K562 (cell line): Measurements from ENCODE around the gene STXBP6. TPM values are rescaled to one million over a fixed set of nuclear protein-coding genes. Genes with fewer than 3 reads are reported as not detected.

Experiments
- ATAC-seq: fragments of 200-7000 bp; cut with Tn5 transposase; 3 replicates; pipeline ENCODE4 v1.9.1; 2020; ENCODE audit warnings: moderate library complexity
- BruUV-seq: library from RNA; stranded (reverse); fragments of 400-500 nt; replicated peaks from 2 replicates; lab custom pipeline; 2021; lab: Mats Ljungman, UMichigan
- CTCF ChIA-PET: fragments of 300-600 bp; formaldehyde crosslinking; extraction: SDS; loops from one replicate; lab custom pipeline; 2021; ENCODE audit warnings: low intra/inter-chr PET ratio; lab: Yijun Ruan, JAX
- POLR2A ChIA-PET: fragments of 300-600, 350-650 bp; sonication (Branson Sonifier 250); formaldehyde crosslinking; extraction: SDS; loops from one replicate; lab custom pipeline; 2021; ENCODE audit warnings: antibody characterized with exemption, inconsistent platforms; lab: Yijun Ruan, JAX
- DNase-seq, 4 experiments: peaks; one replicate each; pipeline versions ENCODE4 v3.0.0 to v3.0.0-alpha.2; 2011 to 2018; ENCODE audit warnings: low spot score in 3 of 4, mixed read lengths in 3 of 4; ENCODE audit errors: extremely low read depth in 1 of 4
- FAIRE-seq: peaks from 2 replicates; lab custom pipeline; 2011; peaks lifted over from hg19 to GRCh38; lab: Jason Lieb, UNC
- H2AFZ ChIP-seq: 2 replicates; pipeline ENCODE4 v1.6.0; 2011; ENCODE audit warnings: low read depth, low read length, control low read depth, inconsistent platforms
- H3K27ac ChIP-seq: fragments of 200-600 bp; 3 replicates; pipeline ENCODE4 v1.8.0; 2011; ENCODE audit warnings: low read depth, mild to moderate bottlenecking, control low read depth, inconsistent platforms, low read length, moderate library complexity, mixed read lengths; ENCODE audit errors: extremely low read depth
- H3K27me3 ChIP-seq, 2 experiments: fragments of 300-600 bp in 1 of 2; 2 replicates in 1 of 2; 3 replicates in 1 of 2; pipeline versions ENCODE4 v1.6.0 to v1.8.0; 2011; ENCODE audit warnings: inconsistent platforms in 2 of 2, low read length in 2 of 2, mild to moderate bottlenecking in 1 of 2, mixed read lengths in 1 of 2, moderate library complexity in 1 of 2; ENCODE audit not compliant: control insufficient read depth in 2 of 2, insufficient read depth in 2 of 2
- H3K36me3 ChIP-seq: fragments of 300-600 bp; 3 replicates; pipeline ENCODE4 v1.8.0; 2011; ENCODE audit warnings: mild to moderate bottlenecking, low read length, inconsistent platforms; ENCODE audit not compliant: control insufficient read depth, insufficient read depth
- H3K4me1 ChIP-seq, 2 experiments: fragments of 200-600 bp in 1 of 2; replicated peaks in 1 of 2; 2 replicates in 1 of 2; 3 replicates in 1 of 2; pipeline versions ENCODE4 v1.5.1 to v1.8.0; 2011; ENCODE audit warnings: inconsistent platforms in 2 of 2, low read length in 2 of 2, mild to moderate bottlenecking in 1 of 2, mixed read lengths in 1 of 2, moderate library complexity in 1 of 2; ENCODE audit not compliant: control insufficient read depth in 2 of 2, insufficient read depth in 2 of 2
- H3K4me2 ChIP-seq: 2 replicates; pipeline ENCODE4 v1.6.1; 2011; ENCODE audit warnings: low read length, control low read depth, inconsistent platforms, mixed read lengths; ENCODE audit not compliant: insufficient read depth
- H3K4me3 ChIP-seq: fragments of 200-600 bp; sonication (generic), shearing (Covaris generic); 2 replicates; pipeline ENCODE4 v1.5.1; 2016; ENCODE audit warnings: control low read depth, inconsistent platforms
- H3K79me2 ChIP-seq: fragments of 200-600 bp; 3 replicates; pipeline ENCODE4 v1.8.0; 2011; ENCODE audit warnings: low read length, inconsistent platforms; ENCODE audit not compliant: control insufficient read depth, insufficient read depth
- H3K9ac ChIP-seq, 2 experiments: 2 replicates each; pipeline versions ENCODE4 v1.6.0 to v1.6.1; 2011; ENCODE audit warnings: low read depth in 2 of 2, low read length in 2 of 2, control low read depth in 1 of 2, inconsistent platforms in 1 of 2, mild to moderate bottlenecking in 1 of 2, mixed read lengths in 1 of 2; ENCODE audit not compliant: insufficient read depth in 1 of 2
- H3K9me1 ChIP-seq: one replicate; pipeline ENCODE4 v1.6.0; 2011; ENCODE audit warnings: inconsistent platforms, mild to moderate bottlenecking, low read length, moderate library complexity; ENCODE audit not compliant: control insufficient read depth, insufficient read depth
- H3K9me3 ChIP-seq: replicated peaks from 2 replicates; pipeline ENCODE4 v1.5.1; 2011; ENCODE audit warnings: low read depth, low read length, inconsistent platforms; ENCODE audit not compliant: control insufficient read depth, insufficient read depth
- H4K20me1 ChIP-seq: replicated peaks from 2 replicates; pipeline ENCODE4 v1.6.1; 2011; ENCODE audit warnings: low read length, inconsistent platforms, mixed read lengths; ENCODE audit not compliant: control insufficient read depth, insufficient read depth
- CREB1 ChIP-seq, 2 experiments: sonication (generic) in 1 of 2; formaldehyde crosslinking in 1 of 2; IDR thresholded peaks; 2 replicates each; pipeline versions ENCODE4 v1.6.1 to v1.8.0; 2012 to 2022; ENCODE audit warnings: inconsistent platforms in 1 of 2, mild to moderate bottlenecking in 1 of 2, missing genetic modification reagents in 1 of 2, moderate library complexity in 1 of 2
- EHMT2 ChIP-seq: fragments of 450-650 bp; IDR thresholded peaks from 2 replicates; pipeline ENCODE4 v1.6.1; 2018; ENCODE audit warnings: antibody characterized with exemption
- ILK ChIP-seq: fragments of 450-650 bp; IDR thresholded peaks from 2 replicates; pipeline ENCODE4 v1.6.1; 2016; ENCODE audit warnings: missing genetic modification characterization, low read depth, mild to moderate bottlenecking, missing compliant biosample characterization, moderate library complexity, borderline replicate concordance
- NBN ChIP-seq: fragments of 450-650 bp; IDR thresholded peaks from 2 replicates; pipeline ENCODE4 v1.6.1; 2016; ENCODE audit warnings: low read depth, mild to moderate bottlenecking
- NCOA4 ChIP-seq: fragments of 450-650 bp; IDR thresholded peaks from 2 replicates; pipeline ENCODE4 v1.6.1; 2018; ENCODE audit warnings: mild to moderate bottlenecking; ENCODE audit not compliant: partially characterized antibody
- NFE2L1 ChIP-seq: fragments of 450-650 bp; IDR thresholded peaks from 2 replicates; pipeline ENCODE4 v1.6.1; 2016; ENCODE audit warnings: missing genetic modification characterization, low read depth, mild to moderate bottlenecking, missing compliant biosample characterization, moderate library complexity, borderline replicate concordance
- RBBP5 ChIP-seq: fragments of 200-600 bp; sonication (generic); IDR thresholded peaks from 2 replicates; pipeline ENCODE4 v1.6.1; 2012; ENCODE audit warnings: borderline replicate concordance, mild to moderate bottlenecking, low read length, control low read depth, inconsistent platforms; ENCODE audit not compliant: insufficient read depth, poor library complexity, severe bottlenecking
- SMAD3 ChIP-seq: fragments of 450-650 bp; formaldehyde crosslinking; conservative IDR thresholded peaks from 2 replicates; pipeline ENCODE4 v1.4.0; 2020; ENCODE audit warnings: mild to moderate bottlenecking
- ZNF12 ChIP-seq: sonication (generic); formaldehyde crosslinking; IDR thresholded peaks from 2 replicates; pipeline ENCODE4 v1.4.0; 2020; ENCODE audit warnings: mild to moderate bottlenecking, missing genetic modification reagents
- WGBS: fragments of 100-300 bp; shearing (Covaris generic); methylation state at CpG from one replicate; pipeline ENCODE4 v1.1.6; 2016; ENCODE audit warnings: low coverage, mixed read lengths; ENCODE audit not compliant: insufficient coverage; ENCODE audit errors: missing lambda C conversion rate; 5-methylcytosine and 5-hydroxymethylcytosine counted together
- in situ Hi-C: fragments of 300-500 bp; cut with MboI; formaldehyde crosslinking; loops from 4 replicates; pipeline ENCODE4 v1.15.0; 2018; ENCODE audit warnings: inconsistent platforms, mixed read lengths
- intact Hi-C: fragments of 100-400 bp; cut with micrococcal nuclease; formaldehyde crosslinking; loops from 2 replicates; pipeline ENCODE4 v1.14.2; 2022
- polyA plus RNA-seq, 8 experiments: library from polyadenylated mRNA; depleted of rRNA in 4 of 8; stranded (reverse) in 5 of 8; unstranded in 3 of 8; fragments of >200 nt; fragmentation: Nextera tagmentation in 2 of 8; fragmentation: Illumina TruSeq in 1 of 8; extraction: Ambion mirVana in 2 of 8; extraction: Trizol in 1 of 8; gene quantifications; 2 replicates each; pipeline versions ENCODE4 v1.2.1 to v1.2.3, GENCODE V29; 2011 to 2014; ENCODE audit warnings: inconsistent platforms in 1 of 8, missing spikeins in 1 of 8
- total RNA-seq, 7 experiments: library from RNA; depleted of rRNA in 6 of 7; stranded (reverse); fragments of >200 nt in 6 of 7; fragmentation: Illumina TruSeq in 2 of 7; extraction: Trizol in 2 of 7; gene quantifications; 2 replicates each; pipeline versions ENCODE4 v1.2.1 to v1.2.3, GENCODE V29; 2011 to 2021; ENCODE audit warnings: low replicate concordance in 1 of 7
- TF ChIP-seq, protein P1 (sequence below), 2 experiments: fragments of 450-650 bp; conservative IDR thresholded peaks; 2 replicates each; pipeline ENCODE4 v1.6.1; 2017; ENCODE audit warnings: mild to moderate bottlenecking in 2 of 2, moderate library complexity in 2 of 2

Gene STXBP6
- total and polyA plus RNA-seq, 9 of the 15 experiments (the other 6 are each of a cell fraction or from before 2014, with no cell fraction given), result 0.27 to 0.89 (median 0.59) TPM

DNA sequence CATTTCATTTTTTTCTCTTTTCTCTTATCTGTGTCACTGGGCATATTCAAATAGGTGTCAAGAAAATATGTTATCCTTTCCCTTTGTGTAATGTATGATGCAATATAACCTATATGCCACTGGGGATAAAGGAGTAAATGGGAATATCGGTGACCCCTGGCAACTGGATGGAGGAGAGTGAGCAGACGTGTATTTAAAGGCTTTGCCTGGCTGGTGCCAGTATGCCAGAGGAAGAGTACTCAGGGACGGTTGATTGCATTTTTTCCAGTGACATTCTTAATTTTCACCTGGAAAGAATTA, 12.0 kb upstream of the STXBP6 start:
- ChIA-PET POLR2A (interaction anchor here (1.2 kb wide), 1 partner anchor 10 kb away, joined by 3 read pairs; no protein-coding TSS in a partner anchor), CTCF (no interaction called here)
- Histone ChIP-seq H2AFZ (no peak overlapping the region), H3K4me3 (no peak overlapping the region), H3K4me2 (no peak overlapping the region), H3K9me1 (no peaks in the 10 kb centered on the region), H3K9me3 (no peaks in the 10 kb centered on the region), H3K27me3 (no peaks in the 10 kb centered on the region), H4K20me1 (no peaks in the 10 kb centered on the region), H3K4me1 (no peaks in the 10 kb centered on the region), H3K36me3 (no peaks in the 10 kb centered on the region), H3K79me2 (no peaks in the 10 kb centered on the region), H3K27ac (no peak overlapping the region), H3K9ac (no peak overlapping the region)
- 0% methylated on average over 3 of the region's 3 CpGs for WGBS
- no peak for FAIRE-seq
- in situ Hi-C loops (no loop called here), intact Hi-C loops (no loop called here)
- no TSS peak for BruUV-seq
- no peak for DNase-seq
- TF ChIP-seq NFE2L1, result no peak
- TF ChIP-seq, protein P1, sequence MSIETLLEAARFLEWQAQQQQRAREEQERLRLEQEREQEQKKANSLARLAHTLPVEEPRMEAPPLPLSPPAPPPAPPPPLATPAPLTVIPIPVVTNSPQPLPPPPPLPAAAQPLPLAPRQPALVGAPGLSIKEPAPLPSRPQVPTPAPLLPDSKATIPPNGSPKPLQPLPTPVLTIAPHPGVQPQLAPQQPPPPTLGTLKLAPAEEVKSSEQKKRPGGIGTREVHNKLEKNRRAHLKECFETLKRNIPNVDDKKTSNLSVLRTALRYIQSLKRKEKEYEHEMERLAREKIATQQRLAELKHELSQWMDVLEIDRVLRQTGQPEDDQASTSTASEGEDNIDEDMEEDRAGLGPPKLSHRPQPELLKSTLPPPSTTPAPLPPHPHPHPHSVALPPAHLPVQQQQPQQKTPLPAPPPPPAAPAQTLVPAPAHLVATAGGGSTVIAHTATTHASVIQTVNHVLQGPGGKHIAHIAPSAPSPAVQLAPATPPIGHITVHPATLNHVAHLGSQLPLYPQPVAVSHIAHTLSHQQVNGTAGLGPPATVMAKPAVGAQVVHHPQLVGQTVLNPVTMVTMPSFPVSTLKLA (conservative IDR thresholded peaks at IDR 0.05), result no peak
- TF ChIP-seq ILK (tag), result no peak
- no peak for TF ChIP-seq CREB1 (IDR thresholded peaks at IDR 0.05)
- TF ChIP-seq CREB1 (CRISPR knock-in tag; IDR thresholded peaks at IDR 0.05), result no peak
- TF ChIP-seq RBBP5, result no peak
- TF ChIP-seq NCOA4, result no peak
- TF ChIP-seq ZNF12, result no peak
- no peak for TF ChIP-seq SMAD3 (CRISPR knock-in tag)
- no peak for TF ChIP-seq NBN
- TF ChIP-seq EHMT2, result no peak
- no peak for ATAC-seq
